IPS-NIHi7 (cell line): ENCODE measurements around the gene HS3ST5.
"Not testable (repeated sequence)": the region's sequence is repeated elsewhere in the genome, so short reads cannot be mapped to it uniquely, and the experiment has no call there.

Experiments
- DNase-seq: peaks from one replicate; pipeline ENCODE4 v3.0.0; 2012; ENCODE audit warnings: mixed read lengths; ENCODE audit errors: extremely low spot score

The HS3ST5 gene

DNA sequence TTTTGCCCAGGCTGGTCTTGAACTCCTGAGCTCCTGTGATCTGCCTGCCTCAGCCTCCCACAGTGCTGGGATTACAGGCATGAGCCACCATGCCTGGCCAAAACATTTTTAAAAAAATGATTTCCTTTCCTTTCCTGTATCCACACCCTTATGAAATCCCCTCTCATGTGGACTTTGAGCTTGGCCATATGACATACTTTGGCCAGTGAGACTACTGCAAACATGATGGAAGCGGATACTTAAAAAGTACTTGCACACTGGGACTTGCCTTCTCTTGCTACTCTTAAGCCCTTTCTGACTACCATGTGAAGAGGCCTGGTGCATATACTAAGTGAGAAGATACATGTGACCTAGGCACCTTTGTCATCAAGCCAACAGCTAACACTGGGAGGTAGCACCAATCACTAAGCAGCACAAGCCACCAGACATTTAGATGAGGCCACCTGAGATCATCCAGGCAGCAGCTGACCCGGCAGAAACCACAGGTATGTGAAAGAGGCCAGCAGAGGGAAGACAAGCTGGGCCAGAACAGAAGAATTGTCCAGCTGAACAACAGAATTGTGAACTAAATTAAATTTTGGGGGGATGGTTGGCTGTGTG lies 293.4 kb downstream of the HS3ST5 start:
- DNase-seq, result no peak

DNA sequence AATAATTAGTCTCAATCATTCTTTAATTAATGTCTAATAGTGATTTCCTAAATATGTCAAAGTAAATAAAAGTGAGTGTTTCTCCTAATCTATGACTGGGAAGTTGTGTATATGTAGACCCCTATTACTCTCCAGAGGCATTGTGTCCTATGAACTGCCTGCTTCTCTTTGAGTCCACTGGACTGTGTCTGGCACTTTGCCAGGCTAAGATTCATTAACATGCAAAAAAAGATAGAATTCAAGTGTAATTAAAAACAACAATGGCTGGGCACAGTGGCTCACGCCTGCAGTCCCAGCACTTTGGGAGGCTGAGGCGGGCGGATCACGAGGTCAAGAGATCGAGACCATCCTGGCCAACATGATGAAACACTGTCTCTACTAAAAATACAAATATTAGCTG lies 298.3 kb downstream of the HS3ST5 start:
- DNase-seq, result not testable (repeated sequence)

DNA sequence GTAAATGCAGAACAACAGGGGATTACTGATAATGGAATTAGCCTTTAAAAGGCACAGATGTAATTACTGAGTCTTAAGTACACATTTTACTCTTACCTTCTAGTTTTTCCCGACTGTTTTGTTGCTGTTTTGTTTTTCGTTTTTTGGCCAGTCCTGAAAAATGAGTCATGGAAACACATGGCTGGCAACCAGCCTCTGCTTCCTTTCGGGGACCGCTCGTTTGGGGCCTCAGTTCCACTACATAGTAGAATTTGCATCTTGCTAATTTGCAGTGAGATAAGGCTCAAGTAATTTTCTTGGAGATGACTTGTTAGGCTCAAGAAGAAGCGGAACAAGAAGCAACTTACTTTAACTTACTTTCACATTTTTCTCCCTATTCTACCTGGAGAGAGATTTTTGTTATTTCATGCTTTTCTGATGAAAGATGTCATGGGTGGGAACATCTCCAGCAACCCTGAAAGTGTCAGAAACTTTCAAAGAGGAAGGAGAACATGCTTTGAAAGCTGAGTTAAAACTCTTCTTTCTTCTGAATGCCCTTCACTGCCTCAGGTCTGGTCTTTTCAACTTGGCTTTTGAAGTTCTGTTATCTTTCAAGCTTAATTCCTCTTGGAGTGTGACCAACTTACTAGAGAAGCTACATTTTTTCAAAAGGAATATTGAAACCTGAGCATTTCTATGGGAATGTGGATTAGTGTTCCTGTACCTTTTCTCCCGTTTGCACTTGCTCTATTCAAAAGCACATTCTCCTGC lies 300.4 kb downstream of the HS3ST5 start:
- no peak for DNase-seq

DNA sequence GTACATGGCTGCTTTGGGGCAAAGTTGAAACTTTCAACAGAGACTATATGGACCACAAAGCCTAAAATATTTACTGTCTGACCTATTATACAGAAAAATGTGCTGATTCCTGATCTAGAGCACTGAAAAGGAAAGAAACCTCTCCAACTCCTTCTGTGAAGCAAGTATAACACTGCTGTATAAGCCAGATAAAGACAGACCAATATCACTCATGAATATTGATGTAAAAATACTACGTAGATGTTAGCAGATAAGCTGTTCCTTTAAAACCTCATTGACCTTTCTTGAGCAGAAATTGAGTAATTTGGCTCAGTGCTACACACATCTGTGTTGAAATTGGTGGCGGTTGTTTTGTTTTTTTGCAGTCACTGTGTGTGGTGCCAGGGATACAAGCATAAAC lies 302.0 kb downstream of the HS3ST5 start:
- no peak for DNase-seq

DNA sequence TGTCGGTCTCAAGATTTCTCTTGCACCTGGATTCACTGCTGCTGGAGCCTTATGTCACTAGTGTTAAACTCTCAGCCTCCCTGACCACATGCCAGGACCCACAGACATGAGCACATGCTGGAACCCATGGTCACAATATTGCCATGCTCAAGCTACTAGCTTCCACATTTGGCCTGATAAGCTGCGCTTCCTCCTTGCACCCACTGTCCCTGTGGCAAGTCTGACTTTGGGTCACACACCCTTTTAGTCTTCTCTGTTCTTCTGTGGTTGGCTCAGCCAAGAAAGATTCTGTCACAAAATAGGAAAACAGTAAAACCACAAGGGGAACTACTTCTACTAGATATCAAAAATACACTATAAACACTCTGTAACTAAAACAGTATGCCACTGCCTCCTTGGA lies 303.0 kb downstream of the HS3ST5 start:
- no peak for DNase-seq

DNA sequence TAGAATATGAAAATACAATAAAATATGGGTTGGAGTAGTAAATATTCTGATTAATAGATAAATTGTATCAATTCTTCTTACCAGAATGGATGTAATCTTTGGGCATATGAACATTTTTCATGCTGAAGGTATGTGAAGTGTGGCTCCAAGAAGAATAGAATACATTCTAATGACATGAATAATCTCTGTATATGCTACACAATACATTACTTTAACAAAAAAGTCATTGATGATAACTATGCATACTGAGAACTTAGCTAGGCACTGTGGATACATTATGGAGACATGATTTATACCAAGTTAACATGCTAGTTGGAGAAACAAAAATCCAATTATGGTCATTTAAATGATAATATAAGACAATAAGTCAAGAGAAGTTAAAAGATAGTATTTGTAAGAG lies 309.2 kb downstream of the HS3ST5 start:
- no peak for DNase-seq

DNA sequence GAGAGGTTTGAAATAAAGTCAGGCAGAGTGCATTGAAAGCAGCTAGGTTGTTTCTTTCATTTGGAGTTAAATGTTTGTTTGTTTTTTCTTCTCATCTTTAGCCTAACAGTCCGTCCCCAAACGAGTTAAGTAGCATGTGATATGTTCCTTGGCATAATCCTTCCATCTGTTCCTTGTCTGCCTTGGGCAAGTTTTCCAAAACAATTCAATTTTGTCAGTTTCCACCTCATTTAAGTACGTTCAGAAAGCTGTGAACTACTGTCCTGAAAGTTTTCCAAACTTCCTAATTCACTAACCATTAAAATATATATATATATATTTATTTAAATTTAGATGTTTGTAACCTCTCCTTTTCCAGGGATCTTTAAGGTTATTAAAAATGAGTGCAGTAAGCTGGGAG lies 310.1 kb downstream of the HS3ST5 start:
- DNase-seq, result no peak

DNA sequence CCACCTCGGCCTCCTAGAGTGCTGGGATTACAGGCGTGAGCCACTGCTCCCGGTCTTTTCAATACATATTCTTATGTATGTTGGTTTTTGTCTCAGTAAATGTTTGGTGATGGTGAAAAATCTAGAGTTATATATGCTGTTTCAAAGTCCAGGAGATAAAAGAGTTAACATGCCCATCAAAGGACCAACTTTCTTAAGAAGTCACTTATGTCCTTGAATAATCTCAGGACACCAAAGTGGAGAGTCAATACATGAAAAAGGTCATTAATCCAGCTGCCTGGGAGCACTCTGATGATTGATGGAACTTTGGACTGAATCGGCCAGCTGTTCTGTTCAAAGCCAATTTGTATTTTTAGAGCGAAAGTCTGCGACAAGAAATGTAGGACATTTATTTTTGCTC lies 312.1 kb downstream of the HS3ST5 start:
- DNase-seq, result no peak

DNA sequence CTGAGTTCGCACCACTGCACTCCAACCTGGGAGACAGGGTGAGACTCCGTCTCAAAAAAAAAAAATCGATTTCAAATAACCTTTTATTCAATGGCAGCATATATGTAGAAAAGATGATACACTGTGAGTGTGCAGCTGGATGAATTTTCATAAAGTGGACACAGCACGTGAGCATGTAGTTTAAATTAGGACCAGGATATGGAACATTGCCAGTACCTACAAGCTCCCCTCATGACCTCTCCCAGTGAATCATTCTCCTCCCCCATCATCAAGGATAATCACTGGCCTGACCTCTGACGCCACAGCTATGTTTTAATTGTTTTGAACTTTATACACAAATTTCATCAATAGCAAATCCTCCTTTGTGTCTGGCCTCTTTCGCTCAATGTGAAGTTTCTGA lies 318.1 kb downstream of the HS3ST5 start:
- no peak for DNase-seq

DNA sequence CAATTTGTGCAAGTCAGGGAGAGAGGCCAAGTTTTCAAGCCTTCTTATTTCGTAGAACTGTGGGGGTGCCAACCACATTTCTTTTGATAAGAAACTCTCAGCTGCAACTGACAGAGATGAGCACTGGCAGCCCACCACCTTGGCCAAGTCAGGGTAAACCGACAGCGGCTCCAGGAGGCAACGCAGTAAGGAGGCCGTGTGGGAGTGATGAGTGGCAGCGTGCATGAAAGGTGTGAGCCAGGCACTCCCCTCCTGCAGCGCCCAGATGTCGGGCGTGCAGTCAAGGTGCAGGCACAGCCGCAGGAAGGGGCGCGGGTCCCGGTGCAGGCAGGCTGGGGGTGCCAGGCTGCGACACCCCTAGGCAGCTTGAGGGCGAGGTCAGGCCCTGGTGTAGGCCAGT lies 322.6 kb downstream of the HS3ST5 start:
- no peak for DNase-seq

DNA sequence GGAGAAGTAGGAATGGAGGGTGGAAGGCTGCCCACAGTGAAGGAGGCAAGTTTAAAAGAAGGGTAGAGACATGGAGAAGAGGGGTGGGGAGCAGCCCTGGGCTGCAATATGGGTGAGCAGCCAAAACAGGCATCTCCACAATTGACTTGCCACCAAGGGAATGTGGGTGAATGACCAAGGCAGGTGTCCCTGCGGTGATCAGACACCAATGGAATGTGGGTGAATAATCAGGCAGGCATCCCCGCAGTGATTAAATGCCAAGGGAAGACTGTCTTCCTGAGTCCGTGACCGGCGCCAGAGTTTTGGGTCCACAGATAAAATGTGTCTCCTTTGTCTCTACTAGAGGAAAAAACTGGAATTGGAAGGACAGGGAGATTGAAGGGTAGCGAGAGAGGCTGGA lies 325.7 kb downstream of the HS3ST5 start:
- DNase-seq, result not testable (repeated sequence)

DNA sequence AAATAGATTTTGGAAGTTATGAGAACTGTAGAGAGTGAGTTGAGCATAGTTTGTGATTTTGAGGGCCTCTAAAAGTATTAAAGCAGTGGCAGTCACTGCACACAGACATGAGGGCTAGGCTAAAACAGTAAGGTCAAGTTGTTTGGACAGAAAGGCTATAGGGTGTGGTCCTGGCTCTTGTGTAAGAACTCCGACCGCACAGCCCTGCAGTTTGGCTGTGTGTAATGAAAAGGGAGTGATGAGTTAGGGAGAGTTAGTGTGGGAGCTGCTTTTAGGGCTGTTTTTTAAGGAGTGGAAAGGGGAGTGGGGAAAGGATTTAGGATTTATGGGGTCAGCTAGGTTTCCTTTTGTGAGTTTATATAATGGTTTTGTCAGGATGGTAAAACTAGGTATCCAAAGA lies 328.7 kb downstream of the HS3ST5 start:
- DNase-seq, result not testable (repeated sequence)

DNA sequence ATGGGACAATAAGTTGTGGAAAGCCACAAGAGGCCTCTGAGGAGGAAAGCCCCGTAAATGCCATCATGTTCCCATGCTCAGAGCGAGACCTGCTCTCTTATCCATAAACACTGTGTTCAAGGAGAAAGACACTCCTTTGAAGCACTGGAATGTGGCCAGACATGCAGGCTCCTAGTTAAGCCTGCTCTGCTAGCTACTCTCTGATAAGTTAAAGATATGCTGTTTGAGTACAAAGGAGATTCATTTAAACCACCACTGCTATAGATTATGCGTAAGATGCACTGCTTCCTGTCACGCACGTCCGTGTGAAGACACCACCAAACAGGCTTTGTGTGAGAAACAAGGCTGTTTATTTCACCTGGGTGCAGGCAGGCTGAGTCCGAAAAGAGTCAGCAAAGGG lies 331.3 kb downstream of the HS3ST5 start:
- DNase-seq, result not testable (repeated sequence)

DNA sequence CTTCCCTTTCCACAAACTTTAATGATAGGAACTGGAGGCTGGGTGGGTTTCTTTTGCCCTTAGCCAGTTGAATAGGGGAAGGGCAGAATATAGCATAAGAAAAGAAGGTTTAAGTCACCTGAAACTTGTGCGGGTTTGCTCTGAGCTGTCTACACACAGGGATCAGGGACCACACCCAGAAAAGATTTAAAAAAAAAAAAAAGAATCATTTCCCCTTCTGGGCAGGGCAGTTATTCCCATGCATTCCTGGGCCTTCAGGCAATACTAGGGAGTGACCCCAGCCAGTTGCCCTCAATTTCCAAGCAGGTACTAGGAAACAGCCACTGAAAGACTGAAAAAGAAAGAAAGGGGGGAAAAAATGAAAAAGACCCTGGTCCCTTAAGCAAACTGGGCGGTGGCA lies 332.3 kb downstream of the HS3ST5 start:
- DNase-seq, result no peak

DNA sequence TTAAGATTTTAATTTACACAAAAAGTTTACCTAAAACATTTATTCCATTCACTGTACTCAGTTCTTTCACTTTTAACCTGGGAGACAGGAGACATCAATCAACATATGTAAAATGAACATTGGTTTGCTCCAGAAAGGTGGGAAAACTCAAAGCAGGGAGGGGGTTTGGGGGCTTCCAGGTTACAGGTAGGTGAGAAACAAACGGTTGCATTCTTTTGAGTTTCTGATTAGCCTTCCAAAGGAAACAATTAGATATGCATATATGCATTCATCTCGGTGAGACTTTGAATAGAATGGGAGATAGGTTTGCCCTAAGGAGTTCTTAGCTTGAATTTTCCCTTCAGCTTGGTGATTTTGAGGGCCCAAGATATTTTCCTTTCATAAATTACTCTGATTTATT lies 333.6 kb downstream of the HS3ST5 start:
- DNase-seq, result no peak

DNA sequence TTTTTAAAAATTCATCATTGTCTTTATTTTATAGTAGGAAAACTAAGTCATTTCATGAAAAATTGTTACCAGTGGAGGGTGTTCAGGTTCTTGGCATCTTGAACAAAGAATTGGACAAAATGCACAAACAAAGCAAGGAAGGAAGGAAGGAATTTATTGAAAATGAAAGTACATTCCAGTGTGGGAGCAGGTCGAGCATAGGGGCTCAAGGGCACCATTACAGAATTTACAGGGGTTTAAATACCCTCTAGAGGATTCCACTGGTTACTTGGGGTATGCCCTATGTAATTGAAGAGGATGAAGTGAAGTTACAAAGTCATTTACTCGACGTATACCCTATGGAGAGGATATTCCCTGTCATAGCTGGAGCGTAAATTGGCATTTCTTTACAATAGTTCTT lies 334.5 kb downstream of the HS3ST5 start:
- DNase-seq, result no peak

DNA sequence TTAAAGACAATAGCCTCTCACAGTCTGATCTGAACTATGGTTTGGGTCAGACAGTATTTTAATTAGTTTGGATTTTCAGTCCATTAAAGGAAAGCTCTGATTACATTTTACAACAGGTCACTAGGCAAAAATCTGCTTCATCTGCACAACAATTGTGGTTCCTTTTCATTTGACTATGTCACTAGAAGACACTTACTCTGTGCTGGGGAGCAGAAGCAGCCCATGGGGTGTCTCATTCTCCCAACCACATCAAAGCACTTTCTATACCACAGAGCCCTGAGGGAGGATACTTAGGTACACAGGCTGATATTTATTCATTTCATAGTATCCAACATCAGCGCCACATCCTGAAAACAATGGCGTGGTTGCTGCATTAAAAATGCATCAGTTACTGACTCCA lies 335.3 kb downstream of the HS3ST5 start:
- no peak for DNase-seq
